ENCODE measurements around the gene HDAC4. TPM values are rescaled to one million over a fixed set of nuclear protein-coding genes. Genes with fewer than 3 reads are reported as not detected.

HDAC4 gene
- total RNA-seq, 1 experiment from 2014 or later, result 40.1 TPM

DNA sequence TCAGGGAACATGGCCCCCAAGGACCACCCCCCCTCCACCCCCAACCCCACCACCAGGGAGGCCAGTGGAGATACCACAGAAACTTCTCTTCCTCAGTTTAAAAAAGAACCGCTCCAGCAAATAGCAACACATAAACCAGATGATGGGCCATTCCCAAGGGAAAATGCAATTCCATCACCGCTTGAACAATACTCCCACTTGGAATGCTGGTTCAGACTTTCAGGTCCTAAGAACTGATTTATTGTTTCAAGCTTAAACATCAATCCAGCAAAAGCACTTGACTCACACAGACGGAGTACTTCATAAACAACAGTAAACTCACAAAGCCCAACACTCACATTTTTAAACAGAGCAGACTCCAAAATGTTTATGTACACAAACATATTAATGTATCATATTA, 6.9 kb downstream of the HDAC4 start:
- BruUV-seq (replicated peaks), result no TSS peak
- Histone ChIP-seq H3K36me3 (ENCODE audit: control insufficient read depth, insufficient read depth, low read length) (no peaks in the 10 kb centered on the region), H3K27me3 (ENCODE audit: control insufficient read depth, insufficient read depth, low read length) (no peaks in the 10 kb centered on the region), H3K4me3 (ENCODE audit: low read depth in 2 of 2, low read length in 2 of 2) (no peak overlapping the region), H3K4me1 (ENCODE audit: control insufficient read depth, insufficient read depth, low read length) (peaks cover 6% of the 10 kb centered on the region; the same call in 1 of the 2 replicates), H3K27ac (ENCODE audit: low read length) (no peak overlapping the region), H3K9me3 (ENCODE audit: control insufficient read depth, insufficient read depth, low read depth, low read length) (no peaks in the 10 kb centered on the region)
- ChIA-PET CTCF (no interaction called here), POLR2A (no interaction called here)
- TF ChIP-seq, protein P1, sequence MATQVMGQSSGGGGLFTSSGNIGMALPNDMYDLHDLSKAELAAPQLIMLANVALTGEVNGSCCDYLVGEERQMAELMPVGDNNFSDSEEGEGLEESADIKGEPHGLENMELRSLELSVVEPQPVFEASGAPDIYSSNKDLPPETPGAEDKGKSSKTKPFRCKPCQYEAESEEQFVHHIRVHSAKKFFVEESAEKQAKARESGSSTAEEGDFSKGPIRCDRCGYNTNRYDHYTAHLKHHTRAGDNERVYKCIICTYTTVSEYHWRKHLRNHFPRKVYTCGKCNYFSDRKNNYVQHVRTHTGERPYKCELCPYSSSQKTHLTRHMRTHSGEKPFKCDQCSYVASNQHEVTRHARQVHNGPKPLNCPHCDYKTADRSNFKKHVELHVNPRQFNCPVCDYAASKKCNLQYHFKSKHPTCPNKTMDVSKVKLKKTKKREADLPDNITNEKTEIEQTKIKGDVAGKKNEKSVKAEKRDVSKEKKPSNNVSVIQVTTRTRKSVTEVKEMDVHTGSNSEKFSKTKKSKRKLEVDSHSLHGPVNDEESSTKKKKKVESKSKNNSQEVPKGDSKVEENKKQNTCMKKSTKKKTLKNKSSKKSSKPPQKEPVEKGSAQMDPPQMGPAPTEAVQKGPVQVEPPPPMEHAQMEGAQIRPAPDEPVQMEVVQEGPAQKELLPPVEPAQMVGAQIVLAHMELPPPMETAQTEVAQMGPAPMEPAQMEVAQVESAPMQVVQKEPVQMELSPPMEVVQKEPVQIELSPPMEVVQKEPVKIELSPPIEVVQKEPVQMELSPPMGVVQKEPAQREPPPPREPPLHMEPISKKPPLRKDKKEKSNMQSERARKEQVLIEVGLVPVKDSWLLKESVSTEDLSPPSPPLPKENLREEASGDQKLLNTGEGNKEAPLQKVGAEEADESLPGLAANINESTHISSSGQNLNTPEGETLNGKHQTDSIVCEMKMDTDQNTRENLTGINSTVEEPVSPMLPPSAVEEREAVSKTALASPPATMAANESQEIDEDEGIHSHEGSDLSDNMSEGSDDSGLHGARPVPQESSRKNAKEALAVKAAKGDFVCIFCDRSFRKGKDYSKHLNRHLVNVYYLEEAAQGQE (IDR thresholded peaks at IDR 0.05; ENCODE audit: insufficient read depth in 1 of 2, low read depth in 2 of 2, low read length in 1 of 2), result no peak
- TF ChIP-seq, protein P2, sequence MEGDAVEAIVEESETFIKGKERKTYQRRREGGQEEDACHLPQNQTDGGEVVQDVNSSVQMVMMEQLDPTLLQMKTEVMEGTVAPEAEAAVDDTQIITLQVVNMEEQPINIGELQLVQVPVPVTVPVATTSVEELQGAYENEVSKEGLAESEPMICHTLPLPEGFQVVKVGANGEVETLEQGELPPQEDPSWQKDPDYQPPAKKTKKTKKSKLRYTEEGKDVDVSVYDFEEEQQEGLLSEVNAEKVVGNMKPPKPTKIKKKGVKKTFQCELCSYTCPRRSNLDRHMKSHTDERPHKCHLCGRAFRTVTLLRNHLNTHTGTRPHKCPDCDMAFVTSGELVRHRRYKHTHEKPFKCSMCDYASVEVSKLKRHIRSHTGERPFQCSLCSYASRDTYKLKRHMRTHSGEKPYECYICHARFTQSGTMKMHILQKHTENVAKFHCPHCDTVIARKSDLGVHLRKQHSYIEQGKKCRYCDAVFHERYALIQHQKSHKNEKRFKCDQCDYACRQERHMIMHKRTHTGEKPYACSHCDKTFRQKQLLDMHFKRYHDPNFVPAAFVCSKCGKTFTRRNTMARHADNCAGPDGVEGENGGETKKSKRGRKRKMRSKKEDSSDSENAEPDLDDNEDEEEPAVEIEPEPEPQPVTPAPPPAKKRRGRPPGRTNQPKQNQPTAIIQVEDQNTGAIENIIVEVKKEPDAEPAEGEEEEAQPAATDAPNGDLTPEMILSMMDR (IDR thresholded peaks at IDR 0.05), result no peak
- TF ChIP-seq POLR2AphosphoS5 (IDR thresholded peaks at IDR 0.05; ENCODE audit: low read depth, low read length) (no peak), TCF7L2 (IDR thresholded peaks at IDR 0.05; ENCODE audit: low read depth, low read length) (no peak)
- DNase-seq (ENCODE audit: low read depth, low spot score), result no peak
- ATAC-seq, result no peak
- in situ Hi-C loops (cut with HindIII; ENCODE audit: low pct_unique_long_range_greater_than_20kb, low sequenced_read_pairs), result no loop called here
- intact Hi-C loops (cut with micrococcal nuclease; ENCODE audit: unreplicated experiment), result no loop called here

DNA sequence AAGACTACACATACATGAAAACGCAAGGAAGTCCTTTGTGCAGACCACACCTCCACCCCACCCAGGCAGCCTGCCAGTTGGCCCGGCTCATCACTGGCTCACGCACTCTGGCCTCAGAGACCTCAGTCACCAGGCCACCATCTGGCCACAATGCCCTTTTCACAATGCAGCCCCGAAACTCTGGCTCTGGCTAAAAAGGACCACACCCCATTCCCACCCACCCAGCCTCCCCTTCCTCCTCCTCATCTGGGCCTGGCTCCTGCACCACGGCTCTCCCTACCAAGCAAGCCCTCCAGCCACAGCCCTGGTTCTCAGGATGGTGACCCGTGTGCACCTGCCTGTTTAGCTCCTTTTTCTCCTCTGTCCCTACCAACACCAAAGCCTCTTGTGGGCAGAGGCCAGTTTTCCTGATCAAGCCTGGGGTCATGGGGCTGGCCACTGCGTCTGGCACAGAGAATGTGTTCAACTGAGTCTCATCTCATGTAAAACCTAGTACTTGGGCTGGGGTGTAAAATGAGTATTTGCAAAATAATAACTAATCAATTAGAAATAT, 7.4 kb downstream of the HDAC4 start:
- peaks cover 2% of the 10 kb centered on the region; the same call in 1 of the 2 replicates for H3K4me1 ChIP-seq (ENCODE audit: control insufficient read depth, insufficient read depth, low read length)
- intact Hi-C loops (cut with micrococcal nuclease; ENCODE audit: unreplicated experiment), result no loop called here
- no peak overlapping the region for H3K27ac ChIP-seq (ENCODE audit: low read length)
- TF ChIP-seq SIN3A (IDR thresholded peaks at IDR 0.05; ENCODE audit: borderline replicate concordance, insufficient read depth, low read depth, low read length) (no peak), TCF7L2 (IDR thresholded peaks at IDR 0.05; ENCODE audit: low read depth, low read length) (no peak), POLR2AphosphoS5 (IDR thresholded peaks at IDR 0.05; ENCODE audit: low read depth, low read length) (no peak)
- TF ChIP-seq, protein P2 (IDR thresholded peaks at IDR 0.05), result no peak
- TF ChIP-seq, protein P1 (IDR thresholded peaks at IDR 0.05; ENCODE audit: insufficient read depth in 1 of 2, low read depth in 2 of 2, low read length in 1 of 2), result no peak
- CTCF ChIA-PET, result no interaction called here
- no peak for ATAC-seq
- no peak for DNase-seq (ENCODE audit: low read depth, low spot score)
- no peaks in the 10 kb centered on the region for H3K9me3 ChIP-seq (ENCODE audit: control insufficient read depth, insufficient read depth, low read depth, low read length)
- no peaks in the 10 kb centered on the region for H3K27me3 ChIP-seq (ENCODE audit: control insufficient read depth, insufficient read depth, low read length)
- H3K4me3 ChIP-seq (ENCODE audit: low read depth in 2 of 2, low read length in 2 of 2), result no peak overlapping the region
- BruUV-seq (replicated peaks), result no TSS peak
- no peaks in the 10 kb centered on the region for H3K36me3 ChIP-seq (ENCODE audit: control insufficient read depth, insufficient read depth, low read length)
- in situ Hi-C loops (cut with HindIII; ENCODE audit: low pct_unique_long_range_greater_than_20kb, low sequenced_read_pairs), result no loop called here
- POLR2A ChIA-PET, result no interaction called here
